HEK293 (cell line): ENCODE results near the gene MAP4K2.
A peak's percentile ranks its signal among the peaks of the same experiment; 100 is the strongest.

ENCODE experiments used
- CTCF ChIA-PET: fragments of 350-600 bp; formaldehyde crosslinking; extraction: SDS; loops from one replicate; lab custom pipeline; 2021; ENCODE audit warnings: antibody characterized with exemption; lab: Yijun Ruan, JAX
- POLR2A ChIA-PET: fragments of 300-600 bp; formaldehyde crosslinking; extraction: SDS; loops from one replicate; lab custom pipeline; 2020; ENCODE audit warnings: antibody characterized with exemption, inconsistent platforms; lab: Yijun Ruan, JAX
- H3K27ac ChIP-seq: fragments of 200-500 bp; sonication (Bioruptor generic); 2 replicates; pipeline ENCODE4 v1.5.1; 2014; ENCODE audit warnings: low read depth, low read length, control low read depth, inconsistent platforms; ENCODE audit errors: extremely low read depth
- H3K36me3 ChIP-seq, 2 experiments: fragments of 200-500 bp in 1 of 2; sonication (Bioruptor generic) in 1 of 2; 1 replicate in 1 of 2; 2 replicates in 1 of 2; pipeline ENCODE4 v1.5.1; 2014 to 2017; ENCODE audit warnings: inconsistent platforms in 2 of 2, low read length in 2 of 2; ENCODE audit not compliant: control insufficient read depth in 2 of 2, insufficient read depth in 1 of 2
- H3K4me1 ChIP-seq: fragments of 200-500 bp; sonication (Bioruptor generic); 2 replicates; pipeline ENCODE4 v1.5.1; 2014; ENCODE audit warnings: mild to moderate bottlenecking, low read length, inconsistent platforms; ENCODE audit not compliant: control insufficient read depth, insufficient read depth
- H3K4me3 ChIP-seq: 2 replicates; pipeline ENCODE4 v1.5.1; 2011; ENCODE audit warnings: low read depth, mild to moderate bottlenecking, control low read depth, low read length, moderate library complexity
- H3K9me3 ChIP-seq: fragments of 200-500 bp; sonication (Bioruptor generic); 2 replicates; pipeline ENCODE4 v1.5.1; 2014; ENCODE audit warnings: low read depth, low read length, inconsistent platforms; ENCODE audit not compliant: control insufficient read depth, insufficient read depth
- GLIS1 ChIP-seq: fragments of 450-650 bp; formaldehyde crosslinking; IDR thresholded peaks from 2 replicates; pipeline ENCODE4 v1.5.1; 2016; ENCODE audit warnings: missing biosample characterization, missing genetic modification characterization
- IKZF3 ChIP-seq: fragments of 450-650 bp; IDR thresholded peaks from 2 replicates; pipeline ENCODE4 v1.5.0; 2018; ENCODE audit warnings: missing biosample characterization, mild to moderate bottlenecking, missing genetic modification characterization, moderate library complexity
- REPIN1 ChIP-seq: fragments of 450-650 bp; formaldehyde crosslinking; IDR thresholded peaks from 2 replicates; pipeline ENCODE4 v1.5.1; 2017; ENCODE audit warnings: missing biosample characterization, missing genetic modification characterization, low read depth
- SALL2 ChIP-seq: fragments of 450-650 bp; formaldehyde crosslinking; IDR thresholded peaks from 2 replicates; pipeline ENCODE4 v1.5.0; 2017; ENCODE audit warnings: missing biosample characterization, mild to moderate bottlenecking, missing genetic modification characterization, borderline replicate concordance
- YY1 ChIP-seq: fragments of 450-650 bp; formaldehyde crosslinking; IDR thresholded peaks from 2 replicates; pipeline ENCODE4 v1.5.1; 2018; ENCODE audit warnings: missing biosample characterization, missing genetic modification characterization
- ZBTB1 ChIP-seq: fragments of 450-650 bp; formaldehyde crosslinking; IDR thresholded peaks from 2 replicates; pipeline ENCODE4 v1.5.1; 2016; ENCODE audit warnings: missing biosample characterization, missing genetic modification characterization
- ZNF214 ChIP-seq: fragments of 450-650 bp; formaldehyde crosslinking; IDR thresholded peaks from 2 replicates; pipeline ENCODE4 v1.5.1; 2017; ENCODE audit warnings: missing biosample characterization, mild to moderate bottlenecking, missing genetic modification characterization, borderline replicate concordance
- ZNF311 ChIP-seq: fragments of 450-650 bp; formaldehyde crosslinking; IDR thresholded peaks from 2 replicates; pipeline ENCODE4 v1.5.1; 2017; ENCODE audit warnings: missing biosample characterization, missing genetic modification characterization, borderline replicate concordance
- ZNF670 ChIP-seq: fragments of 450-650 bp; formaldehyde crosslinking; IDR thresholded peaks from 2 replicates; pipeline ENCODE4 v1.5.1; 2016; ENCODE audit warnings: missing biosample characterization, missing genetic modification characterization, low read depth
- ZNF747 ChIP-seq: fragments of 450-650 bp; formaldehyde crosslinking; IDR thresholded peaks from 2 replicates; pipeline ENCODE4 v1.5.1; 2016; ENCODE audit warnings: missing biosample characterization, missing genetic modification characterization
- ZNF785 ChIP-seq: fragments of 450-650 bp; formaldehyde crosslinking; IDR thresholded peaks from 2 replicates; pipeline ENCODE4 v1.5.1; 2016; ENCODE audit warnings: missing biosample characterization, missing genetic modification characterization
- TF ChIP-seq, protein P1 (sequence below): fragments of 450-650 bp; formaldehyde crosslinking; IDR thresholded peaks from 2 replicates; pipeline ENCODE4 v1.5.1; 2017; ENCODE audit warnings: missing biosample characterization, mild to moderate bottlenecking, missing genetic modification characterization, moderate library complexity
- TF ChIP-seq, protein P2 (sequence below): fragments of 450-650 bp; formaldehyde crosslinking; IDR thresholded peaks from 2 replicates; pipeline ENCODE4 v1.5.1; 2016; ENCODE audit warnings: missing biosample characterization, missing genetic modification characterization

MAP4K2 gene

GRCh38 chr11:64741375-64742086 is 61.5 kb downstream of the MAP4K2 start:
- TF ChIP-seq IKZF3 (tag by site-specific recombination): no peak
- no peak for TF ChIP-seq YY1 (tag by site-specific recombination)
- no peak overlapping the region for H3K27ac ChIP-seq
- no peaks in the 10 kb centered on the region for H3K4me1 ChIP-seq
- no peaks in the 10 kb centered on the region for H3K9me3 ChIP-seq
- POLR2A ChIA-PET: interaction anchor here (0.9 kb wide), 2 partner anchors 20 to 37 kb away, joined by 3 read pairs; partner anchors contain the start of gene SF1
- no peak overlapping the region for H3K4me3 ChIP-seq
- CTCF ChIA-PET: interaction anchor here (0.7 to 4.6 kb wide), 10 partner anchors 8 to 394 kb away, joined by 3 to 31 read pairs (median 4); no protein-coding TSS in a partner anchor
- no peaks in the 10 kb centered on the region for H3K36me3 ChIP-seq

GRCh38 chr11:64739871-64740270 is 63.1 kb downstream of the MAP4K2 start:
- CTCF ChIA-PET: interaction anchor here (0.6 to 4.6 kb wide), 3 partner anchors 51 to 89 kb away, joined by 3 to 31 read pairs (median 6); no protein-coding TSS in a partner anchor
- Histone ChIP-seq H3K27ac (no peak overlapping the region), H3K36me3 (no peaks in the 10 kb centered on the region), H3K4me1 (no peaks in the 10 kb centered on the region), H3K9me3 (no peaks in the 10 kb centered on the region), H3K4me3 (no peak overlapping the region)
- POLR2A ChIA-PET: no interaction called here
- TF ChIP-seq SALL2 (tag by site-specific recombination): no peak
- no peak for TF ChIP-seq REPIN1 (tag by site-specific recombination)
- no peak for TF ChIP-seq GLIS1
- no peak for TF ChIP-seq ZNF670 (tag by site-specific recombination)
- no peak for TF ChIP-seq ZNF747 (tag by site-specific recombination)
- TF ChIP-seq, protein P1, sequence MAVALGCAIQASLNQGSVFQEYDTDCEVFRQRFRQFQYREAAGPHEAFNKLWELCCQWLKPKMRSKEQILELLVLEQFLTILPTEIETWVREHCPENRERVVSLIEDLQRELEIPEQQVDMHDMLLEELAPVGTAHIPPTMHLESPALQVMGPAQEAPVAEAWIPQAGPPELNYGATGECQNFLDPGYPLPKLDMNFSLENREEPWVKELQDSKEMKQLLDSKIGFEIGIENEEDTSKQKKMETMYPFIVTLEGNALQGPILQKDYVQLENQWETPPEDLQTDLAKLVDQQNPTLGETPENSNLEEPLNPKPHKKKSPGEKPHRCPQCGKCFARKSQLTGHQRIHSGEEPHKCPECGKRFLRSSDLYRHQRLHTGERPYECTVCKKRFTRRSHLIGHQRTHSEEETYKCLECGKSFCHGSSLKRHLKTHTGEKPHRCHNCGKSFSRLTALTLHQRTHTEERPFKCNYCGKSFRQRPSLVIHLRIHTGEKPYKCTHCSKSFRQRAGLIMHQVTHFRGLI (tag by site-specific recombination): no peak

DNA sequence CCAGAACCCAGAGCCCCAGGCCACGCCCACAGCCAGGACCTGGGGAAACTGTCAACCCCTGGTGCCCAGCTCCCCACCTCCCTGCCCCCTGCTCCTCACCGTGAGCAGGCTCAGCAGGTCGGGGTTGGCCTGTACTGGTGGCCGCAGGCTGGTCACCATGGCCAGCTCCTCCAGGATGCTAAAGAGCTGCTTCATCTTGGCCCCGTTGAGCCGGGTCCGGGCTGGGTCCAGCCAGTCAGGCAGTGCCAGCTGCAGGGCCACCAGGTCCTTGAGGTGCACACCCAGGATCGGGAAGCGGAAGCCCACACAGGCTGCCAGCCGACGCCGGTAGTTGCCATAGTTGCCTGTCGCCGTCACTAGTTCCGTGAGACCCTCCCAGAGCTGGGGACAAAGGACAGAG is 66.4 kb downstream of the MAP4K2 start:
- Histone ChIP-seq H3K36me3 (no peaks in the 10 kb centered on the region), H3K27ac (no peak overlapping the region), H3K4me3 (no peak overlapping the region), H3K9me3 (no peaks in the 10 kb centered on the region)
- CTCF ChIA-PET: interaction anchor here (0.7 to 1.4 kb wide), 2 partner anchors 31 to 48 kb away, joined by 3 to 4 read pairs; no protein-coding TSS in a partner anchor
- no peak for TF ChIP-seq ZNF785 (tag by site-specific recombination)
- TF ChIP-seq, protein P2, sequence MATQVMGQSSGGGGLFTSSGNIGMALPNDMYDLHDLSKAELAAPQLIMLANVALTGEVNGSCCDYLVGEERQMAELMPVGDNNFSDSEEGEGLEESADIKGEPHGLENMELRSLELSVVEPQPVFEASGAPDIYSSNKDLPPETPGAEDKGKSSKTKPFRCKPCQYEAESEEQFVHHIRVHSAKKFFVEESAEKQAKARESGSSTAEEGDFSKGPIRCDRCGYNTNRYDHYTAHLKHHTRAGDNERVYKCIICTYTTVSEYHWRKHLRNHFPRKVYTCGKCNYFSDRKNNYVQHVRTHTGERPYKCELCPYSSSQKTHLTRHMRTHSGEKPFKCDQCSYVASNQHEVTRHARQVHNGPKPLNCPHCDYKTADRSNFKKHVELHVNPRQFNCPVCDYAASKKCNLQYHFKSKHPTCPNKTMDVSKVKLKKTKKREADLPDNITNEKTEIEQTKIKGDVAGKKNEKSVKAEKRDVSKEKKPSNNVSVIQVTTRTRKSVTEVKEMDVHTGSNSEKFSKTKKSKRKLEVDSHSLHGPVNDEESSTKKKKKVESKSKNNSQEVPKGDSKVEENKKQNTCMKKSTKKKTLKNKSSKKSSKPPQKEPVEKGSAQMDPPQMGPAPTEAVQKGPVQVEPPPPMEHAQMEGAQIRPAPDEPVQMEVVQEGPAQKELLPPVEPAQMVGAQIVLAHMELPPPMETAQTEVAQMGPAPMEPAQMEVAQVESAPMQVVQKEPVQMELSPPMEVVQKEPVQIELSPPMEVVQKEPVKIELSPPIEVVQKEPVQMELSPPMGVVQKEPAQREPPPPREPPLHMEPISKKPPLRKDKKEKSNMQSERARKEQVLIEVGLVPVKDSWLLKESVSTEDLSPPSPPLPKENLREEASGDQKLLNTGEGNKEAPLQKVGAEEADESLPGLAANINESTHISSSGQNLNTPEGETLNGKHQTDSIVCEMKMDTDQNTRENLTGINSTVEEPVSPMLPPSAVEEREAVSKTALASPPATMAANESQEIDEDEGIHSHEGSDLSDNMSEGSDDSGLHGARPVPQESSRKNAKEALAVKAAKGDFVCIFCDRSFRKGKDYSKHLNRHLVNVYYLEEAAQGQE (tag by site-specific recombination): 0 out of 2 replicates have a peak, but pooled peaks have one; percentile 21
- TF ChIP-seq, all 188 proteins: peak for 1
- POLR2A ChIA-PET: interaction anchor here (0.6 kb wide), 1 partner anchor 15 kb away, joined by 3 read pairs; no protein-coding TSS in a partner anchor
- H3K4me1 ChIP-seq: no peaks in the 10 kb centered on the region

DNA sequence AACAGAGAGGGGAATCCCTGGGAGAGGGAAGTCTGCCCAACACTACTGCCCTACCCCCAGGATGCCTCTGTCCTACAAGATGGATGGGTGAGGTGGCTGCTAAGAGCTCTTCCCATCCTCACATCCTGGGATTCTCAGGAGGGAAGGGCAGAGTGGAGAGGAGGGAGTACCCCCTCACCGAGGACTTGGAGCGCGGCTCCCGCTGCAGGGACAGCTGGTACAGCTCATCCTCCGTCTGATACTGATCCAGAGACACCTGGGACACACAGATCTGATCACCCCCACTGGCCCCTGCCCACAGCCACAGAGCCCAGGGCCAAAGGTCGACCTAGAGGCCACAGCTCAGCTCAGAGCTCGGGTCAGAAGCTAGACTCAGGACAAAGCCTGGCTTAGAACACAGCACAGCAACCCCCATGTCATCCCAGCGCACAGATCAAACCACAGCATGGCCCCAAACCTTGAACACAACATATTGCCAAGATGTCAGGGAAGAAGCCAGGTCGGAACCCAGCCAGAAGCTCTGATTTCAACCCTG is 67.2 kb downstream of the MAP4K2 start:
- H3K27ac ChIP-seq: no peak overlapping the region

More for the DNA sequence above, 67.2 kb downstream of the MAP4K2 start:
- Histone ChIP-seq H3K36me3 (no peaks in the 10 kb centered on the region), H3K4me3 (no peak overlapping the region), H3K4me1 (no peaks in the 10 kb centered on the region), H3K9me3 (no peaks in the 10 kb centered on the region)
- ChIA-PET CTCF (interaction anchor here (0.7 to 1.4 kb wide), 5 partner anchors 8 to 47 kb away, joined by 3 to 6 read pairs (median 4); no protein-coding TSS in a partner anchor), POLR2A (interaction anchor here (0.6 kb wide), 2 partner anchors 14 to 28 kb away, joined by 3 read pairs; no protein-coding TSS in a partner anchor)
- TF ChIP-seq ZBTB1 (no peak), ZNF311 (tag by site-specific recombination) (no peak), ZNF214 (tag by site-specific recombination) (no peak)
